Fibroblast of skin of abdomen (primary cell): ENCODE measurements around the gene DST.
"Not testable (repeated sequence)": the region's sequence is repeated elsewhere in the genome, so short reads cannot be mapped to it uniquely, and the experiment has no call there.

ENCODE experiments used
- DNase-seq: peaks from one replicate; pipeline ENCODE4 v3.0.0-alpha.2; 2013

Gene DST

GRCh38 chr6:56570413-56571359, 72.0 kb downstream of the DST start:
- DNase-seq, result peak; percentile 21

DNA sequence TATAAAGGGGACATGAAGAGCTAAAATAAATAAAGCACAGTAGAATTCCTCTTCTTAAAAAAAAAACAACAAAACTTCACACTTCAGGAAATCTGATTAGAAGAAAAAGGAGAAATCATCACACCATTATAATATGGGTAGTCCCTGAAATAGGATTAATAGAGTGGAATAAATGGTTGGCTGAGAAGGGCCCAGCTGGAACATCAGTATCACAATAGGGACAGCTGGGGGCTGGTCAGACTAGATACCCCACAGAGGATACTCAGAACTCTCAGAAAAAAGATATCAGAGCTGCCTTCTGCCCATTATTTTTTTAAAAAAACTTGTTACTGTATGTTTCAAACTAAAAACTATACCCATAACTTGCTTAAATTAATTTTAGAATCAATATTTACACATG, 75.2 kb downstream of the DST start:
- DNase-seq, result no peak

- DNase-seq, result not testable (repeated sequence)
Observed at GRCh38 chr6:56562730-56563129, 80.0 kb downstream of the DST start.

- no peak for DNase-seq
Observed at GRCh38 chr6:56556751-56557540, 85.7 kb downstream of the DST start.

DNA sequence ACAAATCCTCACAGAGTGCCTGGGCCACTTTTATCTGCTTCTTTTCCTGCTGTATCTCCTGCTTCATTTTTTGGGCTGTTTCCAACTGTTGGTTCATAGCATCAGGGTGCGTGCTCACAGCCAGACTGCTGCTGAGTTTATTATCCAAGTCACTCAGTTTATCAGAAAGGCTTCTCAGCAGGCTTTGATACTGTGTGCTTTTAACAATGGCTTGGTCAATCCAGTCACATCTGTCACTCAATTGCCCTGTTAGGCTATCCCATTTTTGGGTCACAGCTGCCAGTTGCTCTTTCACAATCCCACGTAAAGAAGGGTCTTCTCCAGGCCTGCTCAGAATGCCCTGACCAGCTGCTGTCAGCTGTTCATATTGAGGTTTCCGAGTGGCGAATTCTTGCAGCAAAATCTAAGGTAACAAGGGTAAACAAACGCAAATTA, 87.2 kb downstream of the DST start:
- DNase-seq, result no peak

DNA sequence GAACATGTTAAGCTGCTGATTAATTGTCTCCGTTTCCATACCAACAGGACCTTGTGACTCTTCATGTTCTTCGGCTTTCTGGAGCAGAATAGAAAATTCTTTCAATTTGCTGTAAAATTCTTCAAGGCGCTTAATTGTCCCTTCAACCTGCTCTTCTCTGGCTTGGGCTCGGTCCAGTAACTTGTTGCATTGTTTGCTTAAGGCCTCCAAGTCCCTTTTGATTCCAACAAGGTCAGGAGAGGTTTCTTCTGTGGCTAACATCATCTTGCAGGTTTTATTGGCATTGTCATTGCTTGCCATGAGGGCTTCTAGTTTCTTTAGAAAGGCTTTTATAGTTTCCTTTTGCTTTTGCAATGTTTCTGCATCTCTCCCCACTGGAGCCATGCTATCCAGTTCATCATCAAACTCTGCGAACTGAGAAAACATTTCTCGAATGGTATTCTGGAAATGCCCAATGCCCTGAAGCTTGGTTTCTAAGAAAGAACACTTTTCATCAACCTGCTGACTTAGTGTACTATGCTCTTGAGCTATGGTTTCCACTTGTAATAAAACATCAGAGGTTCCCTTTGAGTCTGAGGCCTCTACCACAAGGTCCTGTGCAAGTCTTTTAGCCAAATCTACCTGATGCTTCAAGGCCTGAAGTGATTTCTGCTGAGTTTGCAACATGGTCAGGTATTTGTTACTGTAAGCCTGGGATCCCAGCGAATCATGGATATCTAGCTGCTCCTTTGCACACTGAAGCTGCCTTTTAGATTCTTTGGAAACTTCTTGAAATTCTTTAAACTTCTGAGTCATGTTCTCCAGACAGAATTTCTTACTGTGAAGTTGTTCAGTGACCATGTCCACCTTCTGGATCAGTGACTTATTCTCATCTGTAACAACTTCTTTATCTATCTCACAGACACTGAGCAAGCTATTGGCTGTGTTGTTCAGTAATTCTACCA, 90.2 kb downstream of the DST start:
- DNase-seq, result peak; percentile 52

DNA sequence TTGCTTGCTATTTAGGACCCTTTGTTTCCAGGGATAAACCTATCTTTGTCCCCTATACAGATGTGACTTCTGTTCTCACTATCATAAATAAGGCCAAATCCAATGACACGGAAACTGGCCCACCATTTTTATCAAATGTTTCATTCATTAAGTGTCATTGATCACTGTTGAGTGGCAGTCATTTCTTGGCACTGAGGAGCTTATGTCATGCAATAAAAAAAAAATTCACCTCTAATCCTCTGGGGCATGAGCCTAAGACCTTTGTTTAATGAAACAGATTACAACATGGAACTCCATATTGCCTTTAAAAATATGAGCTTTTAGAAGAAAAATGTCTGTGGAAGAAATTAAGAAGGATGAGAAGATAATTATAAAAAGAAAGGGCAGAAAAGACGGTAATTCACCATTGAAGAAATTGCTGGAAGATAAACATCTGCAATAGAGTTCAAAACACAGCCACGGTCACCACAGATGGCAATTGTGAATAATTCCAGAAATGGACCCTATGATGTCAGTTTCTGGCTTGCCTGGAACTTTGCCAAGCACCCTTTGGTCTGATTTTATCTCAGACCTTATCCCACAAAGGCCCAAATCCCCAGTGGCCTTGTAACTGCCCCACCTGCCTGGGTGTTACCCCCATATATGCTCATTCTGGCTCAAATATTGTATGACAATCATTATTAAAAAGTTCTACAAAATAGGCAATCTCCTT, 91.1 kb downstream of the DST start:
- no peak for DNase-seq

GRCh38 chr6:56550301-56550700, 92.4 kb downstream of the DST start:
- DNase-seq, result no peak

DNA sequence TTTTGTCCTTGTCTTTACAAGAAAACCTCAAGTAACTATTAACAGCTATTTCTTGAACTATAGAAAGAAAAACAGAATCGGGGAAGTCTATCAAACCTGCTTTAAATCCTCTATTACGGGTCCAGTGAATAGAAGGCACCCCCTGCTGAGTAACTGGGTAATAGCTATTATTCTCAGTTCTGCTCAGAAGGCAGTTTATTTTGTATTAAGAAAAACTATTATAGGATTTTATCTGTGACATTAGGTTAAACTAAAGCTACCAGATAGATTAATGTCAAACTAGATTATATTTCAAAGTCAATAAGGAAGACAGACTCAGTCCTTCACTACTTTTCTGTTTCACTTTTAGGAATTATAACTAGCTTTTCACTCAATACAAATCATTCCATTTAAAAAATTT, 93.7 kb downstream of the DST start:
- no peak for DNase-seq

DNA sequence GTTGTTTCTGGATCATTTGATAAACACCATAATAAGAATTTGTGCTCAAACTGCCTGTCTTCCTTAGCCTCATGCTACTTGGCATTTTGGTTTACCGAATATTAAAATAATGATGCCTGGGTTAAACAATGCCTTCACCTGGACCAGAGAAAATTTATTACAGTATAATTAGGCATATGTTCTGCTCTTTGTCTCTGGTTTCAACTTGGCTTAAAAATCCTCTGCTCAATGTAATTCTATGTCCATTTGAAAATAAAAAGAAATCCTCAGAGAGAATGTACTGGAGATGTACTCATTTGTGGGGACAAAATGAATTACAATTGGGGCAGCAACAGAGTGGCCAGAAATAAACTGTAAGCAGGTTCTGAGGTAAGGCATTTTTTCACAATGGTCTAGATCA, 95.0 kb downstream of the DST start:
- DNase-seq, result no peak

DNA sequence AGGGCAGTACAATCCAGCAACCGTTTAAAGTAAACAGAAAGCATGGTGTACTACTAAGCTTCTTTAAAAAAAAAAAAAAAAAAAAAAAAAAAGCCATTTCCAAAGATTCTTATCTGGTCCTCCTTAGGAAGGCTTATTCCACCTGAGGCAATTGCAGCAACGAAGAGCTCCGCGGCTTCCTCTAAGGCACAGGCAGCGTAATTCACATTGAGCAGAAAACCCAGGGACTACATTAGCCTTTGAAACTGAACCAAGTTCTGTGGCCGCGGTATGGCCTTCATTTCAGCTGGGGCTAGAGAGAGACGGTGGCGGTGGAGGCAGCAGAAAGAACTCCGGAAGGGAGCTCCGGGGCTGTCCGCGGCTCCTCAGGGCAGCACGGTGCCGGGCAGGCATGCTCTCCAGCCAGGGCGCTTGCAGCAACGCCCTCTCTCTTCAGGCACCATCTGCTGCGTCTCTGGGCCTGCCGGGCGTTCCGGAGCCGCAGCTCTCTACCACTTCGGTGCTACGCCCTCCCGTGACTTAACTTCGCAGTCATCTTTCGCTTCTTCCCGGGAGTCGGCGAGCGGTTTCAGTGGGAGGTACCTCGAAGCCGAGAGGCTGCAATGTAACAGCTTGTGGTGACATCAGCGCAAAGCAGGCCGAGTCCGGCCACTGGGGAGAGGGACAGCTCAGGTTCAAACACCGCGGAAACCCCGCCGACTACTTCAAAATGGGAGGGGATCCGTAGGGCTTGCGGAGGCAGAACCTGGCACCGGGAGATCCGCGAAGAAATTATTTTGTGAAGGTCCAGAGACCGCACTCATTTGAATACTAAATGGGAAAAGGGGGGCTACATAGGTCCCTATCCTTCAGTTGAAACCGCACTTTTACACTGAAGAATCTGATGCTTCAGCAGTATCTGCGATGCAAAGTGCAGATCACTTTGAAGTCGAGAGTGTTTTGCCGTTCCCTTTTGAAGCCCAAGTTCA, 100.0 kb downstream of the DST start:
- peak; percentile 96 for DNase-seq

DNA sequence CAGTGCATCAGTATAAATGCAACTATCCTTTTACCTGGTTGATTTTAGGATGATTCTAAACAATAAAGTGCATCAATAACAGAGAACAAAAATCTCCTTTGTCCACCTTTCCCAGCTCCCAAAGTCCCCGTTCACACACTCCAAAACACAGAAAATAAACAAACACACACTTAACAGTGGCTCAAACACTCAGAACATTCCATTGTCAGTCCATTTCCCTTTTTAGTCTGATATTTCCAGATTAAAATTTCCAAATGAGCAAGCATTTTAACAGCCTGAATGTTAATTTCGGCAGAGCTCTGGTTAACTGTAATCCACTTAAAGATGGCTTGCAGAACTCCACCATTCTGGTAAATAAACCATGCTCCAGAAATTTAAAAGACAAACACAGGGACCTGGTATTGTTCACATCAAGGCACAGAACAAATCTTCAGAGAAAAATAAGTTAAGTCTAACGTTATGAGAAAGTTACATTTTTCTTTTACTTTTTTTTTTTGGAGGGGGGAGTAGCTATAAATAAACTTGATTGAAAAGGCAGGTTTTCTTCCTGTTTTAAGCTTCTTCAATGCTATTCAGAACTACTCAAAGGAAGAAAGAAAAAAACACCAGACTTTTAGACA, 100.8 kb downstream of the DST start:
- DNase-seq, result no peak

- no peak for DNase-seq
Observed at GRCh38 chr6:56541030-56541600, 101.6 kb downstream of the DST start.

GRCh38 chr6:56540232-56541029, 102.3 kb downstream of the DST start:
- DNase-seq, result no peak

DNA sequence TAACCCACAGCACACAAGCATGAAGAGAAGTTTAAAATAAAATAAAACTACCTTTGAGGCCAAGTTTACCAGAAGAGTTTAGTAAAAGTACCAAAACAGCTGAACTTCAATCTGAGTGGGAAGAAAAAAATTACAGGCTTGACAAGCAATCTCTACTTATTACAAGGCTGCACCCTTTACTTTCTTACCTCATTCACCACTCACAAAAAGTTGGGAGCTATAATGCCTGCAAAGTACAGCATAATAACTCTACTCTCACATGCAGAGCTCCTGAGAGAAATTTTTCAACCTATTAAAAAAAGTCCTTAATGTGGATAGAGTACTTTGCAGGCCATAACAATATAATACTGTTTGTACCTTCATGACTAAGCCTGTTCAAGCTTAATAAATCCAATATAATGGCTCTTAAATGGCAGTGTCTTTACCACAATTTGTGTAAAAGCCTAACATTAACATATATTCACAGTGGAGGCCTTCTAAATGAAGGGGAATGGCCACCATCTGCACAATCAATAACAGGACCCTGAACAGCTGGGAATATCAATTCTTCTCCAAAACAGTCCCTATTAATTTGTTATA, 103.1 kb downstream of the DST start:
- no peak for DNase-seq

GRCh38 chr6:56538851-56539250, 103.8 kb downstream of the DST start:
- no peak for DNase-seq

- no peak for DNase-seq
Observed at GRCh38 chr6:56537223-56537770, 105.4 kb downstream of the DST start.

DNA sequence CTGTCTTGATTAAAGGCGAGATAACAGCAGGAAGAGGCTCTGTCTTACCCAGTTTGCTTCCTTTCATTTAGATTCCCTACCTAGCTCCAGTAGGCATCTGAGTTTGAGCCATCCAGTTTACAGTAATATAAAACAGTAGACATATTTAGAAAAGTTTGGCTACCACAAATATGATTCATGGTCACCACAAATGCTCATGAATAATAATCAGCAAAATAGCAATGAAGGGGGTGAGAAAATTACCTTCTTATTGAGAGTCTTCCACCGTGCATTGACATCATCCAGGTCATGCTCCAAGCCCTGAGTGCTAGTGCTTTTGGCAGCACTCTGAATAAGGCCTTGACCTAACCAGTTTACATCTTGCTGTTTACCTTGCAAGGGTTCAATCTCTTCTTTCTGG, 106.2 kb downstream of the DST start:
- DNase-seq, result no peak
